ENCODE data around the gene AMZ2. TPM values are rescaled to one million over a fixed set of nuclear protein-coding genes. Genes with fewer than 3 reads are reported as not detected.

AMZ2 gene, protein sequence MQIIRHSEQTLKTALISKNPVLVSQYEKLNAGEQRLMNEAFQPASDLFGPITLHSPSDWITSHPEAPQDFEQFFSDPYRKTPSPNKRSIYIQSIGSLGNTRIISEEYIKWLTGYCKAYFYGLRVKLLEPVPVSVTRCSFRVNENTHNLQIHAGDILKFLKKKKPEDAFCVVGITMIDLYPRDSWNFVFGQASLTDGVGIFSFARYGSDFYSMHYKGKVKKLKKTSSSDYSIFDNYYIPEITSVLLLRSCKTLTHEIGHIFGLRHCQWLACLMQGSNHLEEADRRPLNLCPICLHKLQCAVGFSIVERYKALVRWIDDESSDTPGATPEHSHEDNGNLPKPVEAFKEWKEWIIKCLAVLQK
- total RNA-seq: 100 to 1,000 TPM in 2 of 3 donors, 10 to 100 TPM in 1; 87.0 to 131 (median 107) TPM
- total RNA-seq (2013): 119 TPM

DNA sequence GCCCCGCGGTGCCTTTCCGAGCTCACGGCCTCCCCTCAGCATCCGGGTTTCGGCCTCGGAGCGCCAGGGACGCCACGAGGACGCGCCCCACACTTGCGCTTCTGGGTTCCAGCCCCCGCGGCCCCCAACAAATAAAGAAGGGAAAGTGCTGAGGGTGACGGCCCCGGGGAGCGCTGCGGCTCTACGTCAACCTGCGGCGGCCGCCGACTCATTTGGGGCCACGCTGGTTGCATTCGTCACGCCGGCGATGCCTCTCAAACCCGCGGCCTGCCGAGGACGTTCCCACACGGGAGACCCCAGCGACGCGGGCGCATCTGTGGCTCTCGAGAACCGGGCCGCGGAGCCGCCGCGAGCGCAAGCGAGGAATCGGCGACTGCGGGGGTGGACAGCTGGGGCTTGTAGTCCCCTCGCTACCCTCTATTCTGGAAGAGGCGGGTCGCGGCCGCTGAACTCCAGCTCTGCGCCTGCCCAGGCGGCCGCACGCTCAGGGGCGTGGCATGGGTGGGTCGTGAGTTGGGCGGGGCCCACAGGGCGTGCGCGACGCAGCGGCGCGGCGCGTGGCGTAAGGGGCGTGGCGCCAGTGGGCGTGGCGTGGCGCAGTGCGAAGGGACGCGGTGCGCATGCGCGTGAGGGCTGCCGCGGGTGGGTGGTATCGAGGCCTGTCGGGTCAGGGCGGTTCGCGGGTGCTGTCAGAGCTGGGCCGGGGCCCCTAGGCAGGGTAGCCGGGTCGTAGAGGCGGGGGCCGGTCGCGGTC, at the start of gene AMZ2:
TSS of gene AMZ2 (plus strand) at position 599 of the 754 bp plus-strand sequence. CDS start 2,145 bp downstream, outside the sequence.
- Mint-ChIP-seq H3K9me3 (no peaks in the 10 kb centered on the region), H3K4me1 (peaks cover 34 to 37% of the 10 kb centered on the region in 2 donors)

DNA sequence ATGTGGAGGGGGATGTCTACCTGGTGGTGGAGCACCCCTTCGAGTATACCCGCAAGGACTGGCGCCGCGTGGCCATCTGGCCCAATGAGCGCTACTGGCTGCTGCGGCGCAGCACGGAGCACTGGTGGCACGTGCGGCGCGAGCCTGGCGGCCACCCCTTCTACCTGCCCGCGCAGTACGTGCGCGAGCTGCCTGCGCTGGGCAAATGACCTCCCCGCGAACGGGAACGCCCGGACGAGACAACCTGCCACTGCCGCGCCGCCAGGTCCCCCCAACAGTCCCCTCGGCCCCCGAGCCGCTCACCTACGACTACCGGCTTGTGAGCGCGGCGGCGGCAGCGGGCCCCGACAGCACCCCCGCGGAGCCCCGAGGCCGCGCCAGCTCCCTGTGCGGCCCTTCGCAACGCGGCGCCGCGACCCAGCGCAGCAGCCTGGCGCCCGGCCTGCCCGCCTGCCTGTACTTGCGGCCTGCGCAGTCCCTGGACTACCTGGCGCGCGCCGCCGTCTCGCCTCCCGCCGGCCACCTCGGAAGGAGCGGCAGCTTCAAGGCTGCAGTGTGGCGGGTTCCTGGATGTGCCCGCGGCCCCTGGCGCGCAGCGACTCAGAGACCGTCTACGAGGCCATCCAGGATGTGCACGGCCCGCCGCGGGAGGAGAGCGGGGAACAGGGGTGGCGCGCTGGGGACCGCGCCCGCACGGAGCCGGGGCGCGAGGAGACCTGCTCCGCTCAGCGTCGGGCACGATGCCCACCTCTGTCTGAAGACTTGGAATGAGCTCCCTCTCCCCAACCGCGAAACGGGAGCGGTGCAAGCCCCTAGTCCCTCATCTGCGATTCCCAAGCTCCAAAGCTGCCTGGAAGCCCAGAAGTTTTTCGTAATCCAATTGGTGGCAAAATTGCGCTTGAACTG, 48.7 kb upstream of the AMZ2 start:
- H3K36me3 ChIP-seq (ENCODE audit: control insufficient read depth, insufficient read depth, low read length): no peaks in the 10 kb centered on the region
- peaks cover 0 to 18% of the 10 kb centered on the region in 2 donors for H3K27me3 Mint-ChIP-seq (ENCODE audit: low read depth in 2 of 2)
- H3K9me3 Mint-ChIP-seq: no peaks in the 10 kb centered on the region
- intact Hi-C loops (cut with micrococcal nuclease): no loop called here
- H3K36me3 Mint-ChIP-seq: no peaks in the 10 kb centered on the region
- H3K4me3 ChIP-seq (ENCODE audit: low read length): peak overlapping the region; percentile 37
- TF ChIP-seq CTCF (IDR thresholded peaks at IDR 0.05): no peak
- ATAC-seq (peak; percentile 34 to 57 (median 37)), DNase-seq (peak; percentile 30 to 69)
- H3K9me3 ChIP-seq (ENCODE audit: control insufficient read depth, insufficient read depth, low read length): no peaks in the 10 kb centered on the region
- no peak overlapping the region for H3K27ac ChIP-seq (ENCODE audit: low read length)
- H3K4me1 Mint-ChIP-seq: peaks cover 20 to 52% of the 10 kb centered on the region in 2 donors
- peaks cover 58% of the 10 kb centered on the region for H3K4me1 ChIP-seq (ENCODE audit: control insufficient read depth, insufficient read depth, low read length)
- H3K4me3 Mint-ChIP-seq: peak overlapping the region; percentile 90
- WGBS (ENCODE audit: insufficient coverage): 1% methylated on average over 101 of the region's 101 CpGs
- H3K27ac Mint-ChIP-seq: peak overlapping the region; percentile 65 to 69
- peaks cover 32% of the 10 kb centered on the region for H3K27me3 ChIP-seq (ENCODE audit: control insufficient read depth, insufficient read depth, low read length)

More for the DNA sequence above, at the start of gene AMZ2:
- no peaks in the 10 kb centered on the region for H3K36me3 Mint-ChIP-seq
- peaks cover 13% of the 10 kb centered on the region for H3K36me3 ChIP-seq (ENCODE audit: control insufficient read depth, insufficient read depth, low read length)
- H3K27ac Mint-ChIP-seq: peak within 1 kb of the TSS; percentile 99 to 100
- H3K4me3 ChIP-seq (ENCODE audit: low read length): peak within 1 kb of the TSS; percentile 95
- H3K27ac ChIP-seq (ENCODE audit: low read length): peak within 1 kb of the TSS; percentile 100
- under 1% methylated on average over 97 of the region's 97 CpGs for WGBS (ENCODE audit: insufficient coverage)
- H3K4me3 Mint-ChIP-seq: peak within 1 kb of the TSS; percentile 82
- no peak for TF ChIP-seq CTCF (IDR thresholded peaks at IDR 0.05)
- peak; percentile 81 to 95 (median 83) for ATAC-seq
- H3K27me3 Mint-ChIP-seq (ENCODE audit: low read depth in 2 of 2): no peaks in the 10 kb centered on the region
- intact Hi-C loops (cut with micrococcal nuclease): loop anchor here (1.0 to 5.0 kb wide), 5 partner anchors 8 to 215 kb away; partner anchors contain the start of genes ARSG and SLC16A6
- H3K4me1 ChIP-seq (ENCODE audit: control insufficient read depth, insufficient read depth, low read length): peaks cover 37% of the 10 kb centered on the region
- H3K9me3 ChIP-seq (ENCODE audit: control insufficient read depth, insufficient read depth, low read length): no peaks in the 10 kb centered on the region
- no peaks in the 10 kb centered on the region for H3K27me3 ChIP-seq (ENCODE audit: control insufficient read depth, insufficient read depth, low read length)
- peak; percentile 99 for DNase-seq

DNA sequence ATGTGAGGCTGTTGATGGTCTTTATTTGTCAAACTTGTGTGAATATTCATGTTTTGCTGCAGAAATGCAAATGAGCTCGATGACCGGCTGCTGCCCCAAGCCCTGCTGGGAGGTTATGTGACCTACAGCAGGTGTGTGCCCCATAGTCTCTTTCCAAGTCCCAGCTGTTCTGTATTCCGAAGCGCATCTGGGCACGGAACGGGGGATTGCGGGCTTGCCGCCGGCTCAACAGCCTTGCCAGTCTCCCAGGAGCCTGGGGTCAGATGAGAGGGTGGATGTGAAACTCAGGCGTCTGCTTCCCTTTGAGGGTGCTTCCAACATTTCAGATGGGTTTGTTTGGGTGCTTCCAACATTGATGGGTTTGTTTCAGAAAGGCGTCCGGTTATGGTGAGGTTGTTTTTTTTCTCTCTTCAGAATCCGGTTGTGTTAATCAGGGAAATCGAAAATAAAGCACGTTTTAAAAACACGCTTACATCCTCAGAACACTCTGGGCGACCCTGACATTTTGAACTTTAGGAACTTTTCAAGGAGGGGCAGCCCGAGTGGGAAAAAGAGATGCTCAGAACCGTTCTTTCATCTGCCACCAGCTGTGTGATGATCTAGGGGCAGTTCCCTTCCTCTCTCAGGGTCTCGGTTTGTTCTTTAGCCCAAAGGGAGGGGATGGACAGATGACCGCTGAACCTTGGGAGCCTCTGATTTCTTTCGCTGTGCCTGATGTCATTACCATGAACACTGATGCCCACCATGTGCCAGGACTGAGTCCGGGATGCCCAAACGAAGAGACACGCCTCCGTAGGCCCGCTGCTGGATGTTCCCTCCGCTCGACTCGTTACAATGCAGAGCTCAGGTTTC, 47.8 kb upstream of the AMZ2 start:
- H3K27ac ChIP-seq (ENCODE audit: low read length): no peak overlapping the region
- DNase-seq (peak in 1 of 2 donors; percentile 45), ATAC-seq (no peak)
- H3K36me3 ChIP-seq (ENCODE audit: control insufficient read depth, insufficient read depth, low read length): no peaks in the 10 kb centered on the region
- peaks cover 0 to 18% of the 10 kb centered on the region in 2 donors for H3K27me3 Mint-ChIP-seq (ENCODE audit: low read depth in 2 of 2)
- H3K4me1 Mint-ChIP-seq: peaks cover 20 to 52% of the 10 kb centered on the region in 2 donors
- peaks cover 66% of the 10 kb centered on the region for H3K4me1 ChIP-seq (ENCODE audit: control insufficient read depth, insufficient read depth, low read length)
- no peak for TF ChIP-seq CTCF (IDR thresholded peaks at IDR 0.05)
- intact Hi-C loops (cut with micrococcal nuclease): loop anchor here (1.0 to 5.0 kb wide), 3 partner anchors 19 to 237 kb away; no protein-coding TSS in a partner anchor
- peak overlapping the region; percentile 37 for H3K4me3 ChIP-seq (ENCODE audit: low read length)
- 3% methylated on average over 27 of the region's 30 CpGs for WGBS (ENCODE audit: insufficient coverage)
- H3K27ac Mint-ChIP-seq: peak overlapping the region; percentile 65 to 69
- H3K4me3 Mint-ChIP-seq: peak overlapping the region; percentile 90
- no peaks in the 10 kb centered on the region for H3K36me3 Mint-ChIP-seq
- no peaks in the 10 kb centered on the region for H3K9me3 ChIP-seq (ENCODE audit: control insufficient read depth, insufficient read depth, low read length)
- H3K9me3 Mint-ChIP-seq: no peaks in the 10 kb centered on the region
- peaks cover 32% of the 10 kb centered on the region for H3K27me3 ChIP-seq (ENCODE audit: control insufficient read depth, insufficient read depth, low read length)
